ENCODE data around the gene DCBLD1. TPM values are rescaled to one million over a fixed set of nuclear protein-coding genes. Genes with fewer than 3 reads are reported as not detected.

Gene DCBLD1
- total and polyA plus RNA-seq, 12 donors: 2.7 to 7.2 (median 4.2) TPM

DNA sequence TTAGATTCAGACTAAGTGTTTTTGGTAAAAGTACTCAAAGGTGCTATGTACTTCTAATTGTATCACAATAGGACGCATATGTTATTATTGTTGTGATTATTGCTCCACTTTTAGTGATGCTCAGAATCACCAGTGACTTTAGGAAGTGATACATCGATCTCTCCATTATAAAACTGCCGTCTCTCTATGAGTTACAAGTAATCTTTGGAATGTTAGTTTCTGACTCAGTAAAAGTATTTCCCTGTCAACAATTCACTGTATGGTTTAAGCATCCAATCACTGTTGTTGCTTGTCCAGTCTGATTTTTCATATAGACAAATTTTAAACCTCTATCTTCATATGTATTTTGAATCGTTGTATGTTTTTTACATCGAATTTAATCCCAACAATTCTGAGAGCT lies 9.4 kb downstream of the DCBLD1 start:
- WGBS, 2 donors: 88 to 89% methylated on average over 5 of the region's 5 CpGs
- Histone ChIP-seq H3K9me3 (no peaks in the 10 kb centered on the region), H3K4me3 (no peak overlapping the region), H3K4me1 (peaks cover 0 to 34% (median 28%) of the 10 kb centered on the region in 9 donors), H3K36me3 (no peaks in the 10 kb centered on the region), H3K27me3 (no peaks in the 10 kb centered on the region), H3K27ac (peak overlapping the region in 1 of 10 donors; percentile 74)
- ATAC-seq: no peak
- no peak for TF ChIP-seq CTCF (IDR thresholded peaks at IDR 0.05)
- intact Hi-C loops (cut with DNase I): loop anchor here in 2 of 10 donors (5.0 kb wide), 2 partner anchors 35 to 40 kb away; no protein-coding TSS in a partner anchor
- no peak for DNase-seq

DNA sequence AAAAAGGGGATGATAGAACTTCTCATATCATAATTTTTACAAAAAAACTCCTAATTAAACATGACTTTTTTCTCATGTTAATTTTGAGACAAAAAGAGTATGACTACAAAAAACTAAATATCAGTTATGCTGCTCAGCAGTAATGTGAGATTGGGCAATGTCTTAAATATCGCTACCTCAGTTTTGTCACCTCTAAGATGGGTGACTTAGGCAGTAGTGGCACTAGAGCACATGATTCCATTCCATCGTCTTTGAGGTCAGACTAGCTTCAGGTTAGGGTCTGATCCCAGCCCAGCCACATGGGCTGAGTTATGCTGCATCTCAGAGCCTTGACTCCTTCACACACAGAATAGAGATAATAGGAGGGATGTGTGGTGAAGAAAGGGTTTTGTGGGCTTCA lies 11.0 kb downstream of the DCBLD1 start:
- peak overlapping the region in 8 of 10 donors; percentile 20 to 74 (median 52) for H3K27ac ChIP-seq
- WGBS, 2 donors: 93 to 97% methylated on average over 2 of the region's 2 CpGs
- ATAC-seq: no peak

DNA sequence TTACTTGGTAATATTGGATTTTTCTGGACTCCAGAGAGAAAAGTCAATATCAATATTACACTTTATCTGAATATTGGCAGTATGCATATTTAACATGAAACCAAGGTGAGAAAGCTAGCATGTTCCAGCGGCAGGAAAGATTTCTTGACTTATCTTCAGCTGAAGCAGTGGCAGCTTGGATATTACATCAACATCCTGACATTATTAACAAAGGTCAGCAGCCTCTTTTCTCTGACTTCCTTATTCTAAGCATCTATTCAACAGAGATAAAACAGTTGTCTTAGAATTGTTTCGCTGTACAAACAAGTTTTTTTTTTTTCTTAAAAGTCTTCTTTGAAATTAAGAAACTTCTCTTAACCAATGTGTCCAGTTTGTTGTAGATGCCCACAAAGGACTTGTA lies 11.8 kb downstream of the DCBLD1 start:
- Histone ChIP-seq H3K4me1 (peaks cover 0 to 58% (median 45%) of the 10 kb centered on the region in 9 donors), H3K27me3 (no peaks in the 10 kb centered on the region), H3K4me3 (peak overlapping the region in 2 of 10 donors; percentile 18 to 19), H3K36me3 (no peaks in the 10 kb centered on the region), H3K9me3 (no peaks in the 10 kb centered on the region), H3K27ac (peak overlapping the region in 9 of 10 donors; percentile 20 to 74 (median 42))
- ATAC-seq (peak in 3 of 8 donors; percentile 60 to 67 (median 62)), DNase-seq (no peak)
- no peak for TF ChIP-seq CTCF (IDR thresholded peaks at IDR 0.05)
- 41 to 53% methylated on average over 2 of the region's 2 CpGs for WGBS, 2 donors
- intact Hi-C loops (cut with DNase I): loop anchor here in 2 of 10 donors (5.0 kb wide), 2 partner anchors 33 to 38 kb away; no protein-coding TSS in a partner anchor

More for the DNA sequence above, 11.0 kb downstream of the DCBLD1 start:
- Histone ChIP-seq H3K27me3 (no peaks in the 10 kb centered on the region), H3K9me3 (no peaks in the 10 kb centered on the region), H3K36me3 (no peaks in the 10 kb centered on the region), H3K4me1 (peaks cover 0 to 50% (median 40%) of the 10 kb centered on the region in 9 donors), H3K4me3 (no peak overlapping the region)
- no peak for DNase-seq
- intact Hi-C loops (cut with DNase I): loop anchor here in 2 of 10 donors (5.0 kb wide), 2 partner anchors 34 to 39 kb away; no protein-coding TSS in a partner anchor
- TF ChIP-seq CTCF (IDR thresholded peaks at IDR 0.05): no peak

- intact Hi-C loops (cut with DNase I): loop anchor here in 3 of 10 donors (5.0 kb wide), 2 partner anchors 32 to 37 kb away; no protein-coding TSS in a partner anchor
- peak overlapping the region in 1 of 10 donors; percentile 19 for H3K4me3 ChIP-seq
- DNase-seq: peak in 1 of 2 donors; percentile 27
- peak in 7 of 8 donors; percentile 59 to 82 (median 73) for ATAC-seq
- no peaks in the 10 kb centered on the region for H3K9me3 ChIP-seq
- H3K4me1 ChIP-seq: peaks cover 0 to 58% (median 45%) of the 10 kb centered on the region in 9 donors
- H3K27ac ChIP-seq: peak overlapping the region in 9 of 10 donors; percentile 20 to 74 (median 42)
- no peaks in the 10 kb centered on the region for H3K27me3 ChIP-seq
- H3K36me3 ChIP-seq: no peaks in the 10 kb centered on the region
- TF ChIP-seq CTCF (IDR thresholded peaks at IDR 0.05): no peak
- WGBS, 2 donors: 48 to 55% methylated on average over 3 of the region's 3 CpGs
Observed at GRCh38 chr6:117494694-117495318, 12.3 kb downstream of the DCBLD1 start.

Measured in heart right ventricle (tissue), 16 donors.